Activated CD8-positive, alpha-beta T cell treated with anti-CD3 and anti-CD28 coated beads for 36 hours (primary cell): Measurements from ENCODE around the gene CASD1. TPM values are rescaled to one million over a fixed set of nuclear protein-coding genes. Genes with fewer than 3 reads are reported as not detected.

ENCODE experiments used
- ATAC-seq: fragments of 200-7000 bp; cut with Tn5 transposase; one replicate; pipeline ENCODE4 v1.10.0; 2021; ENCODE audit warnings: mild to moderate bottlenecking, moderate library complexity
- CTCF ChIA-PET: fragments of 350-600 bp; sonication (Branson Sonifier 250); formaldehyde crosslinking; loops from one replicate; lab custom pipeline; 2021; ENCODE audit warnings: antibody characterized with exemption; lab: Charles Lee
- POLR2A ChIA-PET: fragments of 350-600 bp; sonication (Branson Sonifier 250); formaldehyde crosslinking; loops from one replicate; lab custom pipeline; 2021; ENCODE audit warnings: antibody characterized with exemption; lab: Charles Lee
- DNase-seq: peaks from one replicate; pipeline ENCODE4 v3.0.0-alpha.2; 2020
- H3K27ac Mint-ChIP-seq: one replicate; pipeline ENCODE4 v1.8.0; 2021; ENCODE audit warnings: mild to moderate bottlenecking, mixed read lengths
- H3K27me3 Mint-ChIP-seq: one replicate; pipeline ENCODE4 v1.8.0; 2021; ENCODE audit warnings: mixed read lengths
- H3K36me3 Mint-ChIP-seq: one replicate; pipeline ENCODE4 v1.8.0; 2021; ENCODE audit warnings: low read depth, mixed read lengths
- H3K4me1 Mint-ChIP-seq: one replicate; pipeline ENCODE4 v1.8.0; 2021; ENCODE audit warnings: low read depth, mixed read lengths
- H3K4me3 Mint-ChIP-seq: one replicate; pipeline ENCODE4 v1.8.0; 2021; ENCODE audit warnings: mild to moderate bottlenecking, moderate library complexity, mixed read lengths
- H3K9me3 Mint-ChIP-seq: one replicate; pipeline ENCODE4 v1.8.0; 2021; ENCODE audit warnings: mixed read lengths
- intact Hi-C: fragments of 100-400 bp; cut with micrococcal nuclease; formaldehyde crosslinking; loops from one replicate; pipeline ENCODE4 v1.10.0; 2022
- total RNA-seq, 2 experiments: library from RNA; stranded (reverse); gene quantifications; one replicate each; pipeline ENCODE4 v1.2.3, GENCODE V29; 2021
- TF ChIP-seq, protein P1 (sequence below): fragments of 200-600 bp; IDR thresholded peaks from one replicate; pipeline ENCODE4 v1.8.0; 2022; ENCODE audit warnings: antibody characterized with exemption, mild to moderate bottlenecking

The CASD1 gene
- total RNA-seq, 2 experiments from 2014 or later = 12.9 to 17.0 TPM

DNA sequence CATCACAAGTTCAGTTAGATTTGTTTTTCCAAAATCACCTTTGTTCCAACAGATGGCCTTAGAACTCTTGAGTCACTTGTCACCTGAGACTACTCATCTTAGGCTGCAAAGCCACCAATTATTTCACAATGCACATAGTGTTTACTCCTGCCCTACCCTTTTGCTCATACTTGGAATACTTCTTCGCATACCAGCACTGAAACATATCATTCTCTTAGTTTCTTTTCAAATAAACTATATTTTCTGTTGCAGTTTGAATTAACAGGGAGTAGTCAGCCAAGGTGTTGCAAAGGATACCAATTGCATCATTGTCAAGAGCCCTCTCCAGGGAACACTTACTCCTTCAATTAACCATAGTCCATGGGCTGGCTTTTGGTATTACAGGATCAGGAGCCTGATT lies 71.0 kb downstream of the CASD1 start:
- POLR2A ChIA-PET = no interaction called here
- CTCF ChIA-PET = no interaction called here
- H3K27ac Mint-ChIP-seq = no peak overlapping the region
- TF ChIP-seq, protein P1, sequence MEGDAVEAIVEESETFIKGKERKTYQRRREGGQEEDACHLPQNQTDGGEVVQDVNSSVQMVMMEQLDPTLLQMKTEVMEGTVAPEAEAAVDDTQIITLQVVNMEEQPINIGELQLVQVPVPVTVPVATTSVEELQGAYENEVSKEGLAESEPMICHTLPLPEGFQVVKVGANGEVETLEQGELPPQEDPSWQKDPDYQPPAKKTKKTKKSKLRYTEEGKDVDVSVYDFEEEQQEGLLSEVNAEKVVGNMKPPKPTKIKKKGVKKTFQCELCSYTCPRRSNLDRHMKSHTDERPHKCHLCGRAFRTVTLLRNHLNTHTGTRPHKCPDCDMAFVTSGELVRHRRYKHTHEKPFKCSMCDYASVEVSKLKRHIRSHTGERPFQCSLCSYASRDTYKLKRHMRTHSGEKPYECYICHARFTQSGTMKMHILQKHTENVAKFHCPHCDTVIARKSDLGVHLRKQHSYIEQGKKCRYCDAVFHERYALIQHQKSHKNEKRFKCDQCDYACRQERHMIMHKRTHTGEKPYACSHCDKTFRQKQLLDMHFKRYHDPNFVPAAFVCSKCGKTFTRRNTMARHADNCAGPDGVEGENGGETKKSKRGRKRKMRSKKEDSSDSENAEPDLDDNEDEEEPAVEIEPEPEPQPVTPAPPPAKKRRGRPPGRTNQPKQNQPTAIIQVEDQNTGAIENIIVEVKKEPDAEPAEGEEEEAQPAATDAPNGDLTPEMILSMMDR = no peak
- H3K9me3 Mint-ChIP-seq = peaks cover 5% of the 10 kb centered on the region
- intact Hi-C loops = no loop called here
- H3K27me3 Mint-ChIP-seq = no peaks in the 10 kb centered on the region
- no peak for DNase-seq
- ATAC-seq = no peak
- H3K36me3 Mint-ChIP-seq = peaks cover 32% of the 10 kb centered on the region
- H3K4me1 Mint-ChIP-seq = no peaks in the 10 kb centered on the region
- H3K4me3 Mint-ChIP-seq = no peak overlapping the region

DNA sequence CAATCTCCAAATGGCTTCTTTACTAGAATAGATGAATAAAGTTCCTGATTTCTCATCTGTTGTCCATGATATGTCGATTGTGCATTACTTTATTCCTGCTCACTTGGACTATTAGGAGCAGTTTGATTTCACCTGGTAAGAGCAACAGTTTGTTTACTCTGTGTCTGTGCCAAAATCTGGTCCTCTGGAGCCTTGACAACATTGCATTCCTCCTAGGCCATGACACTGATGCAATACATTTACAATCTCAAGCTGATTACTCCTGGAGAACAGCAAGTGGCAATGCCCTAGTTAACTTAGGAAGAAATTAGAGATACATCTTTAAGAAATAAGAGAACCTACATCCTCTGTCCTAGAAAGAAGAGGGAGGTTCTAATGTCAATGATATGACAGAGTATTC lies 74.5 kb downstream of the CASD1 start:
- no peaks in the 10 kb centered on the region for H3K27me3 Mint-ChIP-seq
- intact Hi-C loops = no loop called here
- H3K36me3 Mint-ChIP-seq = peaks cover 19% of the 10 kb centered on the region
- ATAC-seq = no peak
- H3K4me3 Mint-ChIP-seq = no peak overlapping the region
- TF ChIP-seq, protein P1 = no peak
- no peak for DNase-seq
- CTCF ChIA-PET = no interaction called here
- no peak overlapping the region for H3K27ac Mint-ChIP-seq
- no peaks in the 10 kb centered on the region for H3K4me1 Mint-ChIP-seq
- peaks cover 1% of the 10 kb centered on the region for H3K9me3 Mint-ChIP-seq
- POLR2A ChIA-PET = no interaction called here

DNA sequence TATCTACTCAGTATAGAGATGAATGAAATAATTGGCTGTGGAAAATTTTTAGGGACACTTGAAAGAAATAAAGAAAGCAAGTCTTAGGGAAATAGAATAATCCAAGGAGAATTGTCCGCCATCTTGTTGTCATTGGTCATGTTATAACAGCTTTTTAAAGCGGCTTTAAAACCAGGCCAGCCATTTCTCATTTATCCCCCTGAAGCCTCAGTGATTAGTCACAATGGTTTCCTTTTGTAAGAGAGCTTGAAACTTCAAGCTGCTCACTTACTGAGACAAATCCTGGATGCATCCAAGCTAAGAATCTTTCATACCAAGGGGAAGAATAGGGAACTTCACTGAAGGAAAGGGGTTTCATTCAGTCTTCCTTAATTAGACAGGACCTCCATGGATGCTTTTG lies 78.5 kb downstream of the CASD1 start:
- TF ChIP-seq, protein P1 = no peak
- ATAC-seq = no peak
- CTCF ChIA-PET = interaction anchor here (0.7 kb wide), 1 partner anchor 33 kb away, joined by 3 read pairs; no protein-coding TSS in a partner anchor

DNA sequence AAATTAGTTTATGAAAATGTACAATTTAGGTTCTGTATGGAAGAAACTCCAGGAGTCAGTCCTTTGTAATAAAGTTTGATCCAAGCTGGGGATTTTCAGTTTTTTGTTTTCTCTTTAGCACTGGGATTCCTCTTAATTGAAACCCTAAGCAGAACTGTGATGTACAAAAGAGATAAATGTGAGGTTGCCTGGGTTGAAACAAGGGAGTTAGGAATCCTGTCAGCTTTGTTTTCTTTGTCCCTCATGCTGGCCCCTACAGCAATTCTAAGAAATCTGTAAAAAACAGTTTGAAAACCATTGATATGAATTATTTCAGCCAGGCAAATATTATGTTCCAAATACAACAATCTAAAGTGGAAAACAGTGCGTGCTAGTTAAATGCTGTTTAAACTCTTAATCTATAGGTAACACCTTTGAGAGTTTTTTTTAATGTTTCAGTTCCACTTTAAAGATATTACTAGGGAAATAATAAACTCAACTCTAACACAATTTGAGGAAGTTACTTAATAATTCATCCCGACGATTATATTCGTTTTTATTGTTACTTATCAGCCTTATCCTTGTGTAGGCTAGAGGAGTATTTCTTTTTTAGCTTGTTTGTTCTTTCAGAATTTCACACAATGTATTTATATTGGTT lies 81.0 kb downstream of the CASD1 start:
- Mint-ChIP-seq H3K27ac (no peak overlapping the region), H3K4me3 (no peak overlapping the region), H3K27me3 (no peaks in the 10 kb centered on the region), H3K36me3 (peaks cover 10% of the 10 kb centered on the region), H3K4me1 (peaks cover 1% of the 10 kb centered on the region), H3K9me3 (peaks cover 1% of the 10 kb centered on the region)
- DNase-seq = no peak
- ATAC-seq = no peak
- CTCF ChIA-PET = interaction anchor here (1.2 kb wide), 1 partner anchor 141 kb away, joined by 4 read pairs; no protein-coding TSS in a partner anchor
- POLR2A ChIA-PET = no interaction called here
- intact Hi-C loops = no loop called here
- TF ChIP-seq, protein P1 = no peak

More for the DNA sequence above, 78.5 kb downstream of the CASD1 start:
- Mint-ChIP-seq H3K4me3 (no peak overlapping the region), H3K9me3 (peaks cover 1% of the 10 kb centered on the region), H3K36me3 (peaks cover 12% of the 10 kb centered on the region), H3K27me3 (no peaks in the 10 kb centered on the region), H3K4me1 (no peaks in the 10 kb centered on the region), H3K27ac (no peak overlapping the region)
- POLR2A ChIA-PET = no interaction called here
- DNase-seq = no peak
- intact Hi-C loops = no loop called here

DNA sequence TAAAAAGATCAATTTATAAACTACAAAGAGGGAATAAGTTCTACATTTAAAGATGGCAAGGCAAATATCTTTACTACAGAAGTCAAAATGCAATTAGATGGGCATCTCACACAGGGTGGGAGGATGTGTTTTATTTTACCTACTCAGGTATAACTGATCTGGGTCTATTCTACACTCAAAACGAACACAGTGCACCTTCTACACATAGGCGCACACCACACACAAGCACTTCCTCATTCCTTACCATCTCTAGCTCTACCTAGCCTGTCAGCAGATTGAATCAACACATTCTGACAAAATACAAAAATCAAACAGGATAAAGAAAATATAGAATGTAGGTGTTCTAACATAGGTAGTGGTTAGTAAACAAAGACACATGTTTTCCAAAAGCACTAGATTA lies 81.6 kb downstream of the CASD1 start:
- no peak for DNase-seq
- TF ChIP-seq, protein P1 = no peak
- no peak overlapping the region for H3K4me3 Mint-ChIP-seq
- intact Hi-C loops = no loop called here
- H3K27me3 Mint-ChIP-seq = no peaks in the 10 kb centered on the region
- peaks cover 10% of the 10 kb centered on the region for H3K36me3 Mint-ChIP-seq
- ChIA-PET CTCF (interaction anchor here (1.2 kb wide), 1 partner anchor 141 kb away, joined by 4 read pairs; no protein-coding TSS in a partner anchor), POLR2A (no interaction called here)
- H3K4me1 Mint-ChIP-seq = peaks cover 6% of the 10 kb centered on the region
- H3K9me3 Mint-ChIP-seq = no peaks in the 10 kb centered on the region
- no peak overlapping the region for H3K27ac Mint-ChIP-seq
- ATAC-seq = no peak
